T-cell (primary cell): ENCODE results near the gene TCERG1L. TPM values are rescaled to one million over a fixed set of nuclear protein-coding genes. Genes with fewer than 3 reads are reported as not detected.

ENCODE experiments used
- ATAC-seq, 4 experiments: fragments of 200-7000 bp in 3 of 4; fragments of 150-1000 bp in 1 of 4; cut with Tn5 transposase; replicated peaks in 1 of 4; 1 replicate in 3 of 4; 2 replicates in 1 of 4; pipeline ENCODE4 v1.10.0; 2021; ENCODE audit warnings: moderate library complexity in 3 of 4, mild to moderate bottlenecking in 2 of 4, moderate number of reproducible peaks in 1 of 4
- CTCF ChIA-PET, 2 donors: fragments of 300-600 bp; sonication (Branson Sonifier 250); formaldehyde crosslinking; loops; one replicate each; lab custom pipeline; 2022; ENCODE audit warnings: antibody characterized with exemption in 2 of 2; lab: Charles Lee
- POLR2A ChIA-PET, 2 donors: fragments of 300-600 bp; sonication (Branson Sonifier 250); formaldehyde crosslinking; loops; one replicate each; lab custom pipeline; 2022; ENCODE audit warnings: antibody characterized with exemption in 2 of 2; lab: Charles Lee
- DNase-seq, 35 experiments: peaks; one replicate each; pipeline versions ENCODE4 v3.0.0 to v3.0.0-alpha.2; 2013 to 2023
- H3K27ac ChIP-seq: one replicate; pipeline ENCODE4 v1.5.1; 2013; ENCODE audit warnings: low read length
- H3K27me3 ChIP-seq, 2 experiments: replicated peaks in 1 of 2; 1 replicate in 1 of 2; 2 replicates in 1 of 2; pipeline versions ENCODE4 v1.6.1 to v1.7.0; 2013; ENCODE audit warnings: low read length in 1 of 2, mixed read lengths in 1 of 2; ENCODE audit not compliant: control insufficient read depth in 2 of 2, insufficient read depth in 2 of 2; ENCODE audit errors: extremely low read depth in 1 of 2
- H3K36me3 ChIP-seq, 2 donors: 1 replicate in 1 of 2; 2 replicates in 1 of 2; pipeline versions ENCODE4 v1.6.1 to v1.7.0; 2013; ENCODE audit warnings: low read length in 1 of 2; ENCODE audit not compliant: control insufficient read depth in 2 of 2, insufficient read depth in 1 of 2; ENCODE audit errors: extremely low read depth in 1 of 2
- H3K4me1 ChIP-seq, 2 experiments: 1 replicate in 1 of 2; 2 replicates in 1 of 2; pipeline versions ENCODE4 v1.6.1 to v1.7.0; 2013; ENCODE audit warnings: low read length in 2 of 2, mixed read lengths in 1 of 2; ENCODE audit not compliant: insufficient read depth in 2 of 2, control insufficient read depth in 1 of 2; ENCODE audit errors: extremely low read depth in 1 of 2
- H3K4me3 ChIP-seq, 2 donors: 1 replicate in 1 of 2; 2 replicates in 1 of 2; pipeline versions ENCODE4 v1.5.1 to v1.7.0; 2013; ENCODE audit warnings: mild to moderate bottlenecking in 2 of 2, low read length in 1 of 2, moderate library complexity in 1 of 2; ENCODE audit not compliant: control insufficient read depth in 1 of 2; ENCODE audit errors: extremely low read depth in 1 of 2
- H3K9me3 ChIP-seq: 2 replicates; pipeline ENCODE4 v1.7.0; 2013
- H3K27ac Mint-ChIP-seq, 2 donors: one replicate each; pipeline ENCODE4 v1.8.0; 2020 to 2021; ENCODE audit warnings: mild to moderate bottlenecking in 2 of 2, mixed read lengths in 2 of 2
- H3K27me3 Mint-ChIP-seq, 2 donors: one replicate each; pipeline ENCODE4 v1.8.0; 2021 to 2022; ENCODE audit warnings: mixed read lengths in 2 of 2
- H3K36me3 Mint-ChIP-seq: one replicate; pipeline ENCODE4 v1.8.0; 2021; ENCODE audit warnings: mixed read lengths
- H3K4me1 Mint-ChIP-seq, 3 donors: one replicate each; pipeline ENCODE4 v1.8.0; 2020 to 2022; ENCODE audit warnings: mixed read lengths in 3 of 3, mild to moderate bottlenecking in 1 of 3
- H3K4me3 Mint-ChIP-seq, 3 donors: one replicate each; pipeline ENCODE4 v1.8.0; 2020 to 2022; ENCODE audit warnings: mild to moderate bottlenecking in 3 of 3, mixed read lengths in 3 of 3, moderate library complexity in 3 of 3
- H3K9me3 Mint-ChIP-seq, 3 donors: one replicate each; pipeline ENCODE4 v1.8.0; 2020 to 2022; ENCODE audit warnings: mixed read lengths in 3 of 3
- WGBS: methylation state at CpG from one replicate; pipeline ENCODE4 v1.1.5; 2013; ENCODE audit warnings: missing lambda C conversion rate; ENCODE audit not compliant: insufficient coverage; 5-methylcytosine and 5-hydroxymethylcytosine counted together
- total RNA-seq, 35 experiments: library from RNA in 6 of 35; stranded (reverse) in 6 of 35; fragments of 120-200 nt in 1 of 35; gene quantifications; one replicate each; pipeline versions ENCODE4 v1.2.1 to v1.2.4 and lab custom pipeline; 2013 to 2026

TCERG1L gene
- total RNA-seq, 5 donors from 2014 or later (not counting 1 experiment from before 2014, with no cell fraction given) = 0.13 to 0.29 (median 0.21) TPM; not detected in 1

GRCh38 chr10:131206111-131206995 is 105.2 kb downstream of the TCERG1L start:
- Histone ChIP-seq H3K27ac (no peak overlapping the region), H3K27me3 (peaks cover 0 to 4% of the 10 kb centered on the region in 2 experiments), H3K4me1 (no peaks in the 10 kb centered on the region), H3K9me3 (no peaks in the 10 kb centered on the region), H3K36me3 (no peaks in the 10 kb centered on the region), H3K4me3 (no peak overlapping the region)
- DNase-seq (peak in 1 of 35 experiments; percentile 2), ATAC-seq (no peak)
- Mint-ChIP-seq H3K4me1 (no peaks in the 10 kb centered on the region), H3K27me3 (peaks cover 0 to under 1% of the 10 kb centered on the region in 2 donors), H3K9me3 (no peaks in the 10 kb centered on the region), H3K27ac (no peak overlapping the region), H3K36me3 (no peaks in the 10 kb centered on the region), H3K4me3 (no peak overlapping the region)
- WGBS = 78% methylated on average over 26 of the region's 26 CpGs
- ChIA-PET CTCF (interaction anchor here in 1 of 2 donors (0.5 kb wide), 1 partner anchor 811 kb away, joined by 3 read pairs; no protein-coding TSS in a partner anchor), POLR2A (no interaction called here)

GRCh38 chr10:131205556-131205955 is 106.0 kb downstream of the TCERG1L start:
- Histone ChIP-seq H3K27me3 (peaks cover 0 to 4% of the 10 kb centered on the region in 2 experiments), H3K27ac (no peak overlapping the region), H3K9me3 (no peaks in the 10 kb centered on the region), H3K4me1 (no peaks in the 10 kb centered on the region), H3K36me3 (no peaks in the 10 kb centered on the region), H3K4me3 (no peak overlapping the region)
- peak in 1 of 35 experiments; percentile 4 for DNase-seq
- CTCF ChIA-PET = interaction anchor here in 1 of 2 donors (0.5 kb wide), 1 partner anchor 810 kb away, joined by 3 read pairs; no protein-coding TSS in a partner anchor
- Mint-ChIP-seq H3K9me3 (no peaks in the 10 kb centered on the region), H3K4me1 (no peaks in the 10 kb centered on the region), H3K27ac (no peak overlapping the region), H3K27me3 (peaks cover 0 to 6% of the 10 kb centered on the region in 2 donors), H3K4me3 (no peak overlapping the region), H3K36me3 (no peaks in the 10 kb centered on the region)
- POLR2A ChIA-PET = no interaction called here
- 88% methylated on average over 8 of the region's 9 CpGs for WGBS
- ATAC-seq = no peak

- Histone ChIP-seq H3K4me1 (no peaks in the 10 kb centered on the region), H3K36me3 (no peaks in the 10 kb centered on the region), H3K9me3 (no peaks in the 10 kb centered on the region), H3K27ac (no peak overlapping the region), H3K27me3 (peaks cover 0 to 4% of the 10 kb centered on the region in 2 experiments), H3K4me3 (no peak overlapping the region)
- Mint-ChIP-seq H3K4me3 (no peak overlapping the region), H3K27ac (no peak overlapping the region), H3K27me3 (peaks cover 0 to 9% of the 10 kb centered on the region in 2 donors), H3K9me3 (no peaks in the 10 kb centered on the region), H3K4me1 (no peaks in the 10 kb centered on the region), H3K36me3 (no peaks in the 10 kb centered on the region)
- POLR2A ChIA-PET = no interaction called here
- ATAC-seq = no peak
- CTCF ChIA-PET = no interaction called here
- peak in 1 of 35 experiments; percentile 1 for DNase-seq
- 67% methylated on average over 6 of the region's 11 CpGs for WGBS
Measured at GRCh38 chr10:131204406-131205152, 106.9 kb downstream of the TCERG1L start.

- Histone ChIP-seq H3K4me3 (no peak overlapping the region), H3K4me1 (no peaks in the 10 kb centered on the region), H3K9me3 (no peaks in the 10 kb centered on the region), H3K36me3 (no peaks in the 10 kb centered on the region), H3K27me3 (peaks cover 0 to 4% of the 10 kb centered on the region in 2 experiments), H3K27ac (no peak overlapping the region)
- CTCF ChIA-PET = no interaction called here
- no peaks in the 10 kb centered on the region for H3K4me1 Mint-ChIP-seq
- POLR2A ChIA-PET = no interaction called here
- 87% methylated on average over 14 of the region's 22 CpGs for WGBS
- H3K27me3 Mint-ChIP-seq = peaks cover 0 to 9% of the 10 kb centered on the region in 2 donors
- H3K36me3 Mint-ChIP-seq = no peaks in the 10 kb centered on the region
- no peak overlapping the region for H3K4me3 Mint-ChIP-seq
- ATAC-seq (no peak), DNase-seq (peak in 1 of 35 experiments; percentile 2)
- no peak overlapping the region for H3K27ac Mint-ChIP-seq
- no peaks in the 10 kb centered on the region for H3K9me3 Mint-ChIP-seq
Measured at GRCh38 chr10:131203456-131204357, 107.8 kb downstream of the TCERG1L start.

GRCh38 chr10:131202990-131203389 is 108.5 kb downstream of the TCERG1L start:
- Mint-ChIP-seq H3K4me3 (no peak overlapping the region), H3K27ac (no peak overlapping the region), H3K27me3 (peaks cover 5 to 13% of the 10 kb centered on the region in 2 donors), H3K36me3 (no peaks in the 10 kb centered on the region), H3K9me3 (no peaks in the 10 kb centered on the region), H3K4me1 (no peaks in the 10 kb centered on the region)
- no peak for DNase-seq
- H3K4me3 ChIP-seq = no peak overlapping the region
- no peaks in the 10 kb centered on the region for H3K9me3 ChIP-seq
- H3K27ac ChIP-seq = no peak overlapping the region
- ChIA-PET POLR2A (no interaction called here), CTCF (no interaction called here)
- no peak for ATAC-seq
- 91% methylated on average over 7 of the region's 11 CpGs for WGBS
- no peaks in the 10 kb centered on the region for H3K36me3 ChIP-seq
- no peaks in the 10 kb centered on the region for H3K4me1 ChIP-seq
- peaks cover 0 to 4% of the 10 kb centered on the region in 2 experiments for H3K27me3 ChIP-seq
